Neural cell (in vitro differentiated cells): ENCODE data around the gene KLF16. TPM values are rescaled to one million over a fixed set of nuclear protein-coding genes. Genes with fewer than 3 reads are reported as not detected.
A peak's percentile ranks its signal among the peaks of the same experiment; 100 is the strongest.

Source experiments
- H2AFZ ChIP-seq: fragments of 200-600, 300-800 bp; sonication (generic), shearing (Covaris generic); 2 replicates; pipeline ENCODE4 v1.6.0; 2014; ENCODE audit warnings: low read depth, mild to moderate bottlenecking, antibody characterized with exemption, low read length, moderate library complexity
- H3F3A ChIP-seq: fragments of 200-600 bp; shearing (Covaris generic); 2 replicates; pipeline ENCODE4 v1.6.1; 2016; ENCODE audit warnings: mild to moderate bottlenecking, moderate library complexity, mixed read lengths, antibody characterized with exemption, low read length; ENCODE audit not compliant: insufficient read depth, poor library complexity, severe bottlenecking
- H3K27ac ChIP-seq: fragments of 200-600, 300-800 bp; sonication (generic), shearing (Covaris generic); 2 replicates; pipeline ENCODE4 v1.5.1; 2014; ENCODE audit warnings: mild to moderate bottlenecking, low read length, moderate library complexity
- H3K27me3 ChIP-seq: fragments of 300-800, 200-600 bp; sonication (generic), shearing (Covaris generic); 2 replicates; pipeline ENCODE4 v1.6.0; 2014; ENCODE audit warnings: mild to moderate bottlenecking, low read depth, low read length, moderate library complexity; ENCODE audit not compliant: insufficient read depth
- H3K36me3 ChIP-seq: fragments of 300-800, 200-600 bp; sonication (generic), shearing (Covaris generic); 2 replicates; pipeline ENCODE4 v1.5.1; 2014; ENCODE audit warnings: mild to moderate bottlenecking, antibody characterized with exemption, low read length, moderate library complexity; ENCODE audit not compliant: insufficient read depth
- H3K4me2 ChIP-seq: fragments of 300-800, 200-600 bp; sonication (generic), shearing (Covaris generic); 2 replicates; pipeline ENCODE4 v1.6.0; 2014; ENCODE audit warnings: mild to moderate bottlenecking, low read length
- H3K4me3 ChIP-seq: fragments of 300-800, 200-600 bp; sonication (generic), shearing (Covaris generic); 2 replicates; pipeline ENCODE4 v1.5.1; 2014; ENCODE audit warnings: mild to moderate bottlenecking, low read length, moderate library complexity
- H3K79me2 ChIP-seq: fragments of 200-600 bp; shearing (Covaris generic); replicated peaks from 2 replicates; pipeline ENCODE4 v1.6.0; 2014; ENCODE audit warnings: mild to moderate bottlenecking, low read length, moderate library complexity; ENCODE audit not compliant: insufficient read depth
- H3K9ac ChIP-seq: fragments of 300-800, 200-600 bp; sonication (generic), shearing (Covaris generic); 2 replicates; pipeline ENCODE4 v1.6.1; 2016; ENCODE audit warnings: mild to moderate bottlenecking, low read length, mixed read lengths
- H3K9me2 ChIP-seq: fragments of 200-600 bp; shearing (Covaris generic); 2 replicates; pipeline ENCODE4 v1.6.1; 2016; ENCODE audit warnings: mild to moderate bottlenecking, low read length, mixed read lengths; ENCODE audit not compliant: insufficient read depth
- H3K9me3 ChIP-seq: fragments of 200-600, 300-800 bp; sonication (generic), shearing (Covaris generic); 2 replicates; pipeline ENCODE4 v1.6.1; 2016; ENCODE audit warnings: mild to moderate bottlenecking, mixed run types, low read length, moderate library complexity, mixed read lengths
- H4K20me1 ChIP-seq: fragments of 200-600 bp; shearing (Covaris generic); 2 replicates; pipeline ENCODE4 v1.6.1; 2016; ENCODE audit warnings: mild to moderate bottlenecking, mixed run types; ENCODE audit not compliant: insufficient read depth
- EP300 ChIP-seq: fragments of 450-650 bp; conservative IDR thresholded peaks from 2 replicates; pipeline ENCODE4 v1.6.1; 2014; ENCODE audit warnings: antibody characterized with exemption, mild to moderate bottlenecking, moderate library complexity; ENCODE audit not compliant: poor library complexity, severe bottlenecking
- EZH2 ChIP-seq: fragments of 200-600, 300-800 bp; shearing (Covaris generic), sonication (generic); IDR thresholded peaks from 2 replicates; pipeline ENCODE4 v1.6.1; 2014; ENCODE audit warnings: antibody characterized with exemption, low read length, borderline replicate concordance, mild to moderate bottlenecking; ENCODE audit not compliant: insufficient read depth, poor library complexity, severe bottlenecking
- MXI1 ChIP-seq: fragments of 450-650 bp; conservative IDR thresholded peaks from 2 replicates; pipeline ENCODE4 v1.6.1; 2014; ENCODE audit warnings: antibody characterized with exemption, mild to moderate bottlenecking; ENCODE audit not compliant: poor library complexity, severe bottlenecking
- POLR2AphosphoS5 ChIP-seq: IDR thresholded peaks from 2 replicates; pipeline ENCODE4 v1.6.1; 2012
- RAD21 ChIP-seq: fragments of 450-650 bp; conservative IDR thresholded peaks from 2 replicates; pipeline ENCODE4 v1.6.1; 2014; ENCODE audit warnings: antibody characterized with exemption, mild to moderate bottlenecking, moderate library complexity
- SMC3 ChIP-seq: fragments of 450-650 bp; conservative IDR thresholded peaks from 2 replicates; pipeline ENCODE4 v1.6.1; 2014; ENCODE audit warnings: antibody characterized with exemption, mild to moderate bottlenecking, moderate library complexity; ENCODE audit not compliant: poor library complexity
- TAF1 ChIP-seq: IDR thresholded peaks from 2 replicates; pipeline ENCODE4 v1.6.1; 2012; ENCODE audit warnings: low read depth
- polyA minus RNA-seq: library from RNA; depleted of rRNA, polyadenylated mRNA; stranded (reverse); fragments of >200 nt; gene quantifications from 2 replicates; pipeline ENCODE4 v1.2.3, GENCODE V29; 2014
- polyA plus RNA-seq: library from polyadenylated mRNA; depleted of rRNA; stranded (reverse); fragments of >200 nt; gene quantifications from 2 replicates; pipeline ENCODE4 v1.2.3, GENCODE V29; 2014
- TF ChIP-seq, protein P1 (sequence below): IDR thresholded peaks from 2 replicates; pipeline ENCODE4 v1.6.1; 2012; ENCODE audit warnings: borderline replicate concordance
- TF ChIP-seq, protein P2 (sequence below): fragments of 450-650 bp; IDR thresholded peaks from 2 replicates; pipeline ENCODE4 v1.5.1; 2014; ENCODE audit warnings: antibody characterized with exemption, mild to moderate bottlenecking, moderate library complexity; ENCODE audit not compliant: poor library complexity, severe bottlenecking

Gene KLF16
- polyA plus RNA-seq (2.2 and 3.5 TPM in 2 replicates), polyA minus RNA-seq (1.3 and 5.6 TPM in 2 replicates)

DNA sequence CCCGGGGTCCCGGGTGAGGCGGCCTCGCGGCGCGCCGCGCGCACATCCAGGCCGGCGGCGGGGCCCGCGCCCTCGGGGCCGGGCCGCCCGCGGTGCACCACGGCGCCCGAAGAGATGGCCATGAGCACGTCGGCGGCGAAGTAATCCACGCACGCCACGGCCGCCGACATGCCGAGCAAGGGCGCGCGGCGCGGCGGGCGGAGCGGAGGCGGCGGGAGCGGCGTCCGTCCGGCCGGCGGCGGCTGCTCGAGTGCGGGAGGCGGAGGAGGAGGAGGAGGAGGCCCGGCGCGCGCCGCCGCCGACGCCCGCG, at the start of gene KLF16:
TSS of gene KLF16 (minus strand) at position 252 of the 310 bp plus-strand sequence. CDS start at position 170, 82 bp downstream.
- H3F3A ChIP-seq = no peaks in the 10 kb centered on the region
- H3K9me2 ChIP-seq = no peaks in the 10 kb centered on the region
- peak within 1 kb of the TSS; percentile 4 for H2AFZ ChIP-seq
- H4K20me1 ChIP-seq = no peaks in the 10 kb centered on the region
- no peaks in the 10 kb centered on the region for H3K79me2 ChIP-seq
- H3K27me3 ChIP-seq = peaks cover 26% of the 10 kb centered on the region
- H3K9me3 ChIP-seq = no peaks in the 10 kb centered on the region
- no peak for TF ChIP-seq TAF1
- no peak for TF ChIP-seq EZH2
- TF ChIP-seq MXI1 = no peak
- TF ChIP-seq SMC3 = no peak
- TF ChIP-seq, protein P1, sequence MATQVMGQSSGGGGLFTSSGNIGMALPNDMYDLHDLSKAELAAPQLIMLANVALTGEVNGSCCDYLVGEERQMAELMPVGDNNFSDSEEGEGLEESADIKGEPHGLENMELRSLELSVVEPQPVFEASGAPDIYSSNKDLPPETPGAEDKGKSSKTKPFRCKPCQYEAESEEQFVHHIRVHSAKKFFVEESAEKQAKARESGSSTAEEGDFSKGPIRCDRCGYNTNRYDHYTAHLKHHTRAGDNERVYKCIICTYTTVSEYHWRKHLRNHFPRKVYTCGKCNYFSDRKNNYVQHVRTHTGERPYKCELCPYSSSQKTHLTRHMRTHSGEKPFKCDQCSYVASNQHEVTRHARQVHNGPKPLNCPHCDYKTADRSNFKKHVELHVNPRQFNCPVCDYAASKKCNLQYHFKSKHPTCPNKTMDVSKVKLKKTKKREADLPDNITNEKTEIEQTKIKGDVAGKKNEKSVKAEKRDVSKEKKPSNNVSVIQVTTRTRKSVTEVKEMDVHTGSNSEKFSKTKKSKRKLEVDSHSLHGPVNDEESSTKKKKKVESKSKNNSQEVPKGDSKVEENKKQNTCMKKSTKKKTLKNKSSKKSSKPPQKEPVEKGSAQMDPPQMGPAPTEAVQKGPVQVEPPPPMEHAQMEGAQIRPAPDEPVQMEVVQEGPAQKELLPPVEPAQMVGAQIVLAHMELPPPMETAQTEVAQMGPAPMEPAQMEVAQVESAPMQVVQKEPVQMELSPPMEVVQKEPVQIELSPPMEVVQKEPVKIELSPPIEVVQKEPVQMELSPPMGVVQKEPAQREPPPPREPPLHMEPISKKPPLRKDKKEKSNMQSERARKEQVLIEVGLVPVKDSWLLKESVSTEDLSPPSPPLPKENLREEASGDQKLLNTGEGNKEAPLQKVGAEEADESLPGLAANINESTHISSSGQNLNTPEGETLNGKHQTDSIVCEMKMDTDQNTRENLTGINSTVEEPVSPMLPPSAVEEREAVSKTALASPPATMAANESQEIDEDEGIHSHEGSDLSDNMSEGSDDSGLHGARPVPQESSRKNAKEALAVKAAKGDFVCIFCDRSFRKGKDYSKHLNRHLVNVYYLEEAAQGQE = no peak
- peak within 1 kb of the TSS; percentile 30 for H3K4me2 ChIP-seq
- no peaks in the 10 kb centered on the region for H3K36me3 ChIP-seq
- H3K4me3 ChIP-seq = peak within 1 kb of the TSS; percentile 66
- H3K27ac ChIP-seq = no peak within 1 kb of the TSS
- peak within 1 kb of the TSS; percentile 53 for H3K9ac ChIP-seq

DNA sequence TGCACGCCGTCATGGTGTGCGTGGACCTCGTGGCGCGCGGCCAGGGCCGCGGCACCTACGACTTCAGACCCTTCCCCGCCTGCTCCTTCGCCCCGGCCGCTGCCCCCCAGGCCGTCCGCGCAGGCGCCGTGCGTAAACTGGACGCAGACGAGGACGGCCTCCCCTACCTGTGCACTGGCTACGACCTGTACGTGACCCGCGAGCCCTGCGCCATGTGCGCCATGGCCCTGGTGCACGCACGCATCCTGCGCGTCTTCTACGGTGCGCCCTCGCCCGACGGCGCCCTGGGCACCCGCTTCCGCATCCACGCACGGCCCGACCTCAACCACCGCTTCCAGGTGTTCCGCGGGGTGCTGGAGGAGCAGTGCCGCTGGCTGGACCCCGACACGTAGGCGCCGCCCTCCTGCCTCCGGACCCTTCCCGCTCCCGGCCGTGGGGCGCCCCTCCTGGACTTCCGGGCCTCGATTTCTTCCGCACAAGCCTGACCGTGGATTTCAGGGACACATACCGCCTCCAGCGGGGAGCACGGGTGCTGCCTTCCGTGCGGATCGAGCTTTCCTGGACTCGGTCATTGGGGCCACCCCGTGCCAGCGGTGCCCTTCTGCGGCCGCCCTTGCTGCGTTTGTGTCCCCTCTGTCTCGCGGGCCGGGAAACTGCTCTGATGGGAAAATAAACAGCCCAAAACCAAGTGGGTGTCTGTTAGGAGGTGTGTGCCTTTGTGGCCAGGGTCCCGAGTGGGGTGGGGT, 49.6 kb upstream of the KLF16 start:
- H3K9me2 ChIP-seq = no peaks in the 10 kb centered on the region
- no peak overlapping the region for H3K27ac ChIP-seq
- H3K9ac ChIP-seq = no peak overlapping the region
- no peaks in the 10 kb centered on the region for H3K27me3 ChIP-seq
- no peaks in the 10 kb centered on the region for H3K9me3 ChIP-seq
- no peaks in the 10 kb centered on the region for H3K79me2 ChIP-seq
- H3K36me3 ChIP-seq = no peaks in the 10 kb centered on the region
- no peak overlapping the region for H2AFZ ChIP-seq
- no peak overlapping the region for H3K4me3 ChIP-seq
- H3F3A ChIP-seq = no peaks in the 10 kb centered on the region
- peaks cover 3% of the 10 kb centered on the region for H4K20me1 ChIP-seq
- TF ChIP-seq, protein P1 = no peak
- TF ChIP-seq EZH2 (no peak), POLR2AphosphoS5 (no peak), SMC3 (no peak), MXI1 (no peak), RAD21 (no peak), TAF1 (no peak), EP300 (no peak)
- TF ChIP-seq, protein P2, sequence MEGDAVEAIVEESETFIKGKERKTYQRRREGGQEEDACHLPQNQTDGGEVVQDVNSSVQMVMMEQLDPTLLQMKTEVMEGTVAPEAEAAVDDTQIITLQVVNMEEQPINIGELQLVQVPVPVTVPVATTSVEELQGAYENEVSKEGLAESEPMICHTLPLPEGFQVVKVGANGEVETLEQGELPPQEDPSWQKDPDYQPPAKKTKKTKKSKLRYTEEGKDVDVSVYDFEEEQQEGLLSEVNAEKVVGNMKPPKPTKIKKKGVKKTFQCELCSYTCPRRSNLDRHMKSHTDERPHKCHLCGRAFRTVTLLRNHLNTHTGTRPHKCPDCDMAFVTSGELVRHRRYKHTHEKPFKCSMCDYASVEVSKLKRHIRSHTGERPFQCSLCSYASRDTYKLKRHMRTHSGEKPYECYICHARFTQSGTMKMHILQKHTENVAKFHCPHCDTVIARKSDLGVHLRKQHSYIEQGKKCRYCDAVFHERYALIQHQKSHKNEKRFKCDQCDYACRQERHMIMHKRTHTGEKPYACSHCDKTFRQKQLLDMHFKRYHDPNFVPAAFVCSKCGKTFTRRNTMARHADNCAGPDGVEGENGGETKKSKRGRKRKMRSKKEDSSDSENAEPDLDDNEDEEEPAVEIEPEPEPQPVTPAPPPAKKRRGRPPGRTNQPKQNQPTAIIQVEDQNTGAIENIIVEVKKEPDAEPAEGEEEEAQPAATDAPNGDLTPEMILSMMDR = no peak
- no peak overlapping the region for H3K4me2 ChIP-seq
